ENCODE results near the gene EPB41L4B. TPM values are rescaled to one million over a fixed set of nuclear protein-coding genes. Genes with fewer than 3 reads are reported as not detected.

Gene EPB41L4B
- total and polyA plus RNA-seq, 2 of the 13 experiments (the other 11 are each of a cell fraction or from before 2014, with no cell fraction given): 17.6 to 22.1 TPM

DNA sequence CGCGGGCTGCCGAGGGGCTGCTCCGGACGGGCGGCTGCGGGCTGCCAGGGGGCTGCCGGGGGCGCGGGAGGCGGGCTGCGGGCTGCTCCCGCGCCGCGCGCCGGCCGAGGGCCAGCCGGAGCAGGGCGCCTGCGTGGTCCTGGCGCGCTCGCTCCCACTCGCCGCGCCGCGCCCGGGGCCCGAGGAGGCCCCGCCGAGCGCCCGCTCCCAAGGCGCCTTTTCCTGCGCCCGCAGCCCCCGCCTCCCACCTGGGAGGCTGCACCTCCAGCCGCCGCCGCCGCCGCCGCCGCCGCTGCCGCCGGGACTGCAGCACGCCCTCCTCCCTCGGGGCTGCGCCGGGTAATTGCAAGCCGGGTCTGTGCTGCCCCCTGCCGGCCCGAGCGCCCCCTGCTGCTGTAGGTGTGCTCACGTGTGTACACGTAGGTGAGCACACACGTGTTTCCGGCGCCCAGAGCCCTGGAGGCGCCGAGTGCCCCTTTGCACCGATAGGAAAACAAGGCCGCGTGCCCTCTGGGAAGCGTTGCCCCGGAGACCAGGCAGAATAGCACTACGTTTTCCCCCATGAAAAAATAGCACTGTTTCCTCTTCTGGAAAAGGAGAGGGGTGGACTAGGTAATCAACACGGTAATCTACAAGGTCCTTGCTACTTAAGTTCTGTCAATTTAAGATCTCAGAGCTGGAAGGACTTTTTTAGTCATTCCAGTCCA lies at the start of gene EPB41L4B (continued):
- TF ChIP-seq, protein P1, sequence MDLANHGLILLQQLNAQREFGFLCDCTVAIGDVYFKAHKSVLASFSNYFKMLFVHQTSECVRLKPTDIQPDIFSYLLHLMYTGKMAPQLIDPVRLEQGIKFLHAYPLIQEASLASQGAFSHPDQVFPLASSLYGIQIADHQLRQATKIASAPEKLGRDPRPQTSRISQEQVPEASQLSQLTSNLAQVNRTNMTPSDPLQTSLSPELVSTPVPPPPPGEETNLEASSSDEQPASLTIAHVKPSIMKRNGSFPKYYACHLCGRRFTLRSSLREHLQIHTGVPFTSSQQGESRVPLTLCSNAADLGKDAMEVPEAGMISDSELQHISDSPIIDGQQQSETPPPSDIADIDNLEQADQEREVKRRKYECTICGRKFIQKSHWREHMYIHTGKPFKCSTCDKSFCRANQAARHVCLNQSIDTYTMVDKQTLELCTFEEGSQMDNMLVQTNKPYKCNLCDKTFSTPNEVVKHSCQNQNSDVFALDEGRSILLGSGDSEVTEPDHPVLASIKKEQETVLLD (CRISPR knock-in tag; IDR thresholded peaks at IDR 0.05; ENCODE audit: low read depth): peak; percentile 62; the same call in 1 of the 2 replicates
- TF ChIP-seq, protein P2, sequence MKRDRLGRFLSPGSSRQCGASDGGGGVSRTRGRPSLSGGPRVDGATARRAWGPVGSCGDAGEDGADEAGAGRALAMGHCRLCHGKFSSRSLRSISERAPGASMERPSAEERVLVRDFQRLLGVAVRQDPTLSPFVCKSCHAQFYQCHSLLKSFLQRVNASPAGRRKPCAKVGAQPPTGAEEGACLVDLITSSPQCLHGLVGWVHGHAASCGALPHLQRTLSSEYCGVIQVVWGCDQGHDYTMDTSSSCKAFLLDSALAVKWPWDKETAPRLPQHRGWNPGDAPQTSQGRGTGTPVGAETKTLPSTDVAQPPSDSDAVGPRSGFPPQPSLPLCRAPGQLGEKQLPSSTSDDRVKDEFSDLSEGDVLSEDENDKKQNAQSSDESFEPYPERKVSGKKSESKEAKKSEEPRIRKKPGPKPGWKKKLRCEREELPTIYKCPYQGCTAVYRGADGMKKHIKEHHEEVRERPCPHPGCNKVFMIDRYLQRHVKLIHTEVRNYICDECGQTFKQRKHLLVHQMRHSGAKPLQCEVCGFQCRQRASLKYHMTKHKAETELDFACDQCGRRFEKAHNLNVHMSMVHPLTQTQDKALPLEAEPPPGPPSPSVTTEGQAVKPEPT (CRISPR knock-in tag; IDR thresholded peaks at IDR 0.05; ENCODE audit: low read depth): peak; percentile 90
- TF ChIP-seq, protein P3, sequence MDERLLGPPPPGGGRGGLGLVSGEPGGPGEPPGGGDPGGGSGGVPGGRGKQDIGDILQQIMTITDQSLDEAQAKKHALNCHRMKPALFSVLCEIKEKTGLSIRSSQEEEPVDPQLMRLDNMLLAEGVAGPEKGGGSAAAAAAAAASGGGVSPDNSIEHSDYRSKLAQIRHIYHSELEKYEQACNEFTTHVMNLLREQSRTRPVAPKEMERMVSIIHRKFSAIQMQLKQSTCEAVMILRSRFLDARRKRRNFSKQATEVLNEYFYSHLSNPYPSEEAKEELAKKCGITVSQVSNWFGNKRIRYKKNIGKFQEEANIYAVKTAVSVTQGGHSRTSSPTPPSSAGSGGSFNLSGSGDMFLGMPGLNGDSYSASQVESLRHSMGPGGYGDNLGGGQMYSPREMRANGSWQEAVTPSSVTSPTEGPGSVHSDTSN (CRISPR knock-in tag; IDR thresholded peaks at IDR 0.05): no peak
- TF ChIP-seq SIX1 (CRISPR knock-in tag; IDR thresholded peaks at IDR 0.05; ENCODE audit: borderline replicate concordance) (0 out of 2 replicates have a peak, but pooled peaks have one; percentile 24), SNRNP70 (IDR thresholded peaks at IDR 0.05; ENCODE audit: low read depth, low read length) (no peak), AHR (CRISPR knock-in tag; IDR thresholded peaks at IDR 0.05) (peak; percentile 89; the same call in 1 of the 2 replicates), ZNF350 (CRISPR knock-in tag; IDR thresholded peaks at IDR 0.05; ENCODE audit: borderline replicate concordance, low read depth) (peak; percentile 87), SOX13 (IDR thresholded peaks at IDR 0.05) (no peak), SOX13 (CRISPR knock-in tag; conservative IDR thresholded peaks at IDR 0.05 in 1 of 2, IDR thresholded peaks at IDR 0.05 in 1 of 2) (peak in 1 of 2 experiments; percentile 67; a peak in 2 of 4 replicates), ZNF556 (CRISPR knock-in tag; IDR thresholded peaks at IDR 0.05; ENCODE audit: borderline replicate concordance) (peak; percentile 91), ZNF282 (IDR thresholded peaks at IDR 0.05; ENCODE audit: partially characterized antibody) (no peak), ZKSCAN1 (IDR thresholded peaks at IDR 0.05; ENCODE audit: low read length) (no peak), ZNF251 (CRISPR knock-in tag; IDR thresholded peaks at IDR 0.05) (no peak), RELA (CRISPR knock-in tag; IDR thresholded peaks at IDR 0.05) (0 out of 2 replicates have a peak, but pooled peaks have one; percentile 71), ZNF451 (CRISPR knock-in tag; IDR thresholded peaks at IDR 0.05) (peak; percentile 94; the same call in 1 of the 2 replicates), SIX4 (CRISPR knock-in tag; IDR thresholded peaks at IDR 0.05) (peak; percentile 67), YEATS2 (CRISPR knock-in tag; IDR thresholded peaks at IDR 0.05; ENCODE audit: borderline replicate concordance) (peak; percentile 83), TEAD3 (CRISPR knock-in tag; optimal IDR thresholded peaks at IDR 0.05; ENCODE audit: borderline replicate concordance) (peak; percentile 89), JUND (CRISPR knock-in tag; IDR thresholded peaks at IDR 0.05) (peak; percentile 55; the same call in 1 of the 2 replicates), REL (CRISPR knock-in tag; conservative IDR thresholded peaks at IDR 0.05) (peak; percentile 79; the same call in 1 of the 2 replicates)
- TF ChIP-seq, protein P4, sequence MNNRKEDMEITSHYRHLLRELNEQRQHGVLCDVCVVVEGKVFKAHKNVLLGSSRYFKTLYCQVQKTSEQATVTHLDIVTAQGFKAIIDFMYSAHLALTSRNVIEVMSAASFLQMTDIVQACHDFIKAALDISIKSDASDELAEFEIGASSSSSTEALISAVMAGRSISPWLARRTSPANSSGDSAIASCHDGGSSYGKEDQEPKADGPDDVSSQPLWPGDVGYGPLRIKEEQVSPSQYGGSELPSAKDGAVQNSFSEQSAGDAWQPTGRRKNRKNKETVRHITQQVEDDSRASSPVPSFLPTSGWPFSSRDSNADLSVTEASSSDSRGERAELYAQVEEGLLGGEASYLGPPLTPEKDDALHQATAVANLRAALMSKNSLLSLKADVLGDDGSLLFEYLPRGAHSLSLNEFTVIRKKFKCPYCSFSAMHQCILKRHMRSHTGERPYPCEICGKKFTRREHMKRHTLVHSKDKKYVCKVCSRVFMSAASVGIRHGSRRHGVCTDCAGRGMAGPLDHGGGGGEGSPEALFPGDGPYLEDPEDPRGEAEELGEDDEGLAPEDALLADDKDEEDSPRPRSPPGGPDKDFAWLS (CRISPR knock-in tag; IDR thresholded peaks at IDR 0.05; ENCODE audit: borderline replicate concordance): no peak
- TF ChIP-seq, protein P5, sequence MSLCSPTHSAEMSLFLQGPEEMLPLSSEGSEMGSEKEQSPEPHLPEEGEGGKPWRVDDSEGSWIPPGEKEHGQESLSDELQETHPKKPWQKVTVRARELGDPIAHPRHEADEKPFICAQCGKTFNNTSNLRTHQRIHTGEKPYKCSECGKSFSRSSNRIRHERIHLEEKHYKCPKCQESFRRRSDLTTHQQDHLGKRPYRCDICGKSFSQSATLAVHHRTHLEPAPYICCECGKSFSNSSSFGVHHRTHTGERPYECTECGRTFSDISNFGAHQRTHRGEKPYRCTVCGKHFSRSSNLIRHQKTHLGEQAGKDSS (CRISPR knock-in tag; IDR thresholded peaks at IDR 0.05; ENCODE audit: borderline replicate concordance, low read depth): peak; percentile 84; the same call in 1 of the 2 replicates

All from HepG2 (cell line).